Fibroblast of mammary gland (primary cell): ENCODE results near the gene RAPGEF2.

Experiments
- DNase-seq: peaks from one replicate; pipeline ENCODE4 v3.0.0-alpha.2; 2010; ENCODE audit warnings: low read depth
- H3K4me3 ChIP-seq: 2 replicates; pipeline ENCODE4 v1.5.1; 2011; ENCODE audit warnings: low read depth, mild to moderate bottlenecking, low read length, moderate library complexity; ENCODE audit not compliant: control insufficient read depth
- TF ChIP-seq, protein P1 (sequence below): conservative IDR thresholded peaks from 2 replicates; pipeline ENCODE4 v1.5.1; 2011; ENCODE audit warnings: low read depth, low read length, inconsistent platforms; ENCODE audit not compliant: control insufficient read depth, insufficient read depth

RAPGEF2 gene

DNA sequence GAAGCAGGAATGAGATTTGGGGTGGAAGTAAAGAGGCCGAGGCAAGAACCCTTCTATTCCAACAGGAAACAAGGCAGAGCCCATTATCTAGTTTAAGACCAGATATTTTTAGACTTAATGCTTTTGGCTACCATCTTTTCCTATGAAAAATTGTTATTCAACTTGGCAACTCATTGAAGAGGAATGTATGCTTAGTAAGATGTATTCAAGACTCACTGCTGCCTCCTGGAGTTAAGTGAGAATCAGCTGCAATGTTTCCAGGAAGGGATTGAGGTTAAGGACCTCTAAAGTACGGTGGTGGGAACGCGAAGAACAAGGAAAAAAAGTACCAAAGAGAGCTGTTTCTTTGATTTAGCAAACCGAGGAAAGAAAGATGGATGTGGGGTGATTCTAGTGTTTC lies 89.1 kb downstream of the RAPGEF2 start:
- TF ChIP-seq, protein P1, sequence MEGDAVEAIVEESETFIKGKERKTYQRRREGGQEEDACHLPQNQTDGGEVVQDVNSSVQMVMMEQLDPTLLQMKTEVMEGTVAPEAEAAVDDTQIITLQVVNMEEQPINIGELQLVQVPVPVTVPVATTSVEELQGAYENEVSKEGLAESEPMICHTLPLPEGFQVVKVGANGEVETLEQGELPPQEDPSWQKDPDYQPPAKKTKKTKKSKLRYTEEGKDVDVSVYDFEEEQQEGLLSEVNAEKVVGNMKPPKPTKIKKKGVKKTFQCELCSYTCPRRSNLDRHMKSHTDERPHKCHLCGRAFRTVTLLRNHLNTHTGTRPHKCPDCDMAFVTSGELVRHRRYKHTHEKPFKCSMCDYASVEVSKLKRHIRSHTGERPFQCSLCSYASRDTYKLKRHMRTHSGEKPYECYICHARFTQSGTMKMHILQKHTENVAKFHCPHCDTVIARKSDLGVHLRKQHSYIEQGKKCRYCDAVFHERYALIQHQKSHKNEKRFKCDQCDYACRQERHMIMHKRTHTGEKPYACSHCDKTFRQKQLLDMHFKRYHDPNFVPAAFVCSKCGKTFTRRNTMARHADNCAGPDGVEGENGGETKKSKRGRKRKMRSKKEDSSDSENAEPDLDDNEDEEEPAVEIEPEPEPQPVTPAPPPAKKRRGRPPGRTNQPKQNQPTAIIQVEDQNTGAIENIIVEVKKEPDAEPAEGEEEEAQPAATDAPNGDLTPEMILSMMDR, result peak; percentile 69
- no peak overlapping the region for H3K4me3 ChIP-seq
- peak; percentile 83 for DNase-seq

DNA sequence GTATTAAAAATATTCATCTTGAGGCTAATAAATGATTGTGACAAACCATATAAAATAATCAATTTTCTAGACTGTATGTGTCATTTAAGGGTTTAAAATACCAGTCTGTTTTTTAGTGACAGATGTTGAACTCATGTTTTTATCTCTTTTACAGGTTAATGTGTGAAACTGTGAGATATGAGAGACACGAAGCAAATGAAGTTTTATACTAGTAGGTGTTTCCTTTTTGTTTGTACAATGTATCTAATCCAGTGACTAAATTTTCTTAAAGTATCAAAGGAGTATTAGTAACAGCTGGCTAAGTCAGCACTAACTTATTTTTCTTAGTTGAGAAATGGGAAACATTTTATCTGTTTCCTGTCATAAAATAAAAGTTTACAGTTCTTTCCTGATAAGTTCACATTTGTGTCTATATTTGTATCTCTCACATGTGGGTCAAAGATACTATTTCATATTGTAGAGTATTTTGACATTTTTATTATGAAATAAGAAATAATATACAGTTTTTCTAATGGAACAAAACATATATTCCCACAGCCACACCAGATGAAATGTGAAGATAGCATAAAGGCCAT lies 90.3 kb downstream of the RAPGEF2 start:
- no peak for DNase-seq
- TF ChIP-seq, protein P1, result no peak

DNA sequence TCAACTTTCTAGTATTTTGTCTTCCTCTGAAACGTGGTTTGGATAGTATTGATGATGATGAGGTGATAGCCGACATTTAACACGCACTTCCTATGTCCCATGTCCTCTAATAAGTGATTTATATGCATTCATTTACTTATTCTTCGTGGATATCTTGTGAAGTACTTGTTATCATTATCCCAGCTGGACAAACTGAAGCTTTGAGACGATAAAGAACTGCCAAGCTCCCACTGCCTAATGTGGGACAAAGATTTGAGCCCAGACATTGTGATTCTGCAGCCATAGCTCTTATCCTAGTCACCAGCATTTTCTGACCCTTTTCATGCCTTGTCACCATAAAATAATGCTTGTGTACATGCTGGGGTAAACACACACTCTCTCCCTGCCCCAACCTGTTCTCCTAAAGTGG lies 92.5 kb downstream of the RAPGEF2 start:
- TF ChIP-seq, protein P1, result no peak
- H3K4me3 ChIP-seq, result no peak overlapping the region
- no peak for DNase-seq

More for the DNA sequence above, 90.3 kb downstream of the RAPGEF2 start:
- no peak overlapping the region for H3K4me3 ChIP-seq

DNA sequence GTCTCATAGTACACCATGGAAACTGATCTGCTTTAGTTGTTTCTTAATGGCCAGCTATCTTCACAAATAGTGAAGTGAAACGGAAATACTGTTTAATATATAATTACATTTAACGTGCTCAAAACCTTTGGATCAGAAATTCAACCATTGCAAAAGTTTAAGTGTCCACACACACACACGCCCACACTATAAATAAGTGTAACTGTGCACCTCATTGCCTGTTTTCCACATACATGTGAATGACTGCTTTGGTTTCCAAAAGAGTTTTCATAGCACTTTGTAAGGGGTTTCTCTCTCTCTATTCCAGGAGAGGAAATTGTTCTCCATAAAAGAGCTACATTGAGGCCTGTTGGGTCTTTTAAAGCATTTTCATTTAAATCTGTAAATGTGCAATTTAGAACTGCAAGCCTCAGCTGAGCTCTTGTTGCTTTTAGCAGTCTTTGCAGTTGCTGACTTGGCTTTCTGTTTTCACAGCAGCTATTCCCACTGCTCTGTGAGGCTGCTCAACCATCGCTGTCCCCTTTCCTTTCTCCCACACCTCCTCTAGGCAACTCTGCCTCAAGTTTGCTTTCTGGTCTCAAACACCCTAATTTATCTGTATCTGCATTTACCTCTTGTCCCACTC lies 94.5 kb downstream of the RAPGEF2 start:
- no peak for DNase-seq
- TF ChIP-seq, protein P1, result no peak
- no peak overlapping the region for H3K4me3 ChIP-seq

DNA sequence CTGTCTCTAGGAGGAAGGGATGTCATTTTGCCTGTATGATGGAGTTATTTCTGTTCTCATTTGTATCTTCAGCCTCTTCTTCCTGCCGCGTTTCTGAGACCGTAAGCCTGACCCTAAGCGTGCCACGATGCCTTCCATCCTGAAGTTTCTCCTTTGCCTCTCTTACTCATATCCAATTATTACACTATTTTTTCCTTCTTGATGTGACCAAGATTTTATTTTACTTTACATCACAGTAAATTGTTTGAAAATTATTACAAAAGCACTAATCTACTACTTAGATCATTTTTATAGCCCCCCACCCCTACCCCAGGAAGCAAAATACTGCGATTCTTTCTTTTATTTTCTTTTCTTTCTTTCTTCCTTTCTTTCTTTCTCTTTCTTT lies 95.0 kb downstream of the RAPGEF2 start:
- TF ChIP-seq, protein P1, result no peak
- DNase-seq, result no peak
- no peak overlapping the region for H3K4me3 ChIP-seq

DNA sequence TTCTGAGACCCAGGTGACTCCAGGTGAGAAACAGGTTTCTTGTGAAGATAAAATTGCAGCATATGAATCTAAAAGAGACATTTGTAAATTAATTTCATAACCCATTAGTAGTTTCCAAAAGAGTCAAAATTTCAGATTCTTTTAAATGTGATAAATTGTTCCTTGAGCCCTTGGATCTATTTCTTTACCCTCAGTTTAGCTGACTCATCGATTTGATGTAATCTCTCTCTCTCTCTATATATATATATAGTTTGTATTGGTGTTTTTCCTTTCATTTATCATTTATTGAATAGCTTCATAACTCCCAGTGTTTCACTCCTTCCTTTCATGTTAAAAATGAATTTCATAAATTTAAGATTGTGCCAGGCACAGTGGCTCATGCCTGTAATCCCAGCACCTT lies 96.9 kb downstream of the RAPGEF2 start:
- no peak overlapping the region for H3K4me3 ChIP-seq
- DNase-seq, result no peak
- TF ChIP-seq, protein P1, result no peak

DNA sequence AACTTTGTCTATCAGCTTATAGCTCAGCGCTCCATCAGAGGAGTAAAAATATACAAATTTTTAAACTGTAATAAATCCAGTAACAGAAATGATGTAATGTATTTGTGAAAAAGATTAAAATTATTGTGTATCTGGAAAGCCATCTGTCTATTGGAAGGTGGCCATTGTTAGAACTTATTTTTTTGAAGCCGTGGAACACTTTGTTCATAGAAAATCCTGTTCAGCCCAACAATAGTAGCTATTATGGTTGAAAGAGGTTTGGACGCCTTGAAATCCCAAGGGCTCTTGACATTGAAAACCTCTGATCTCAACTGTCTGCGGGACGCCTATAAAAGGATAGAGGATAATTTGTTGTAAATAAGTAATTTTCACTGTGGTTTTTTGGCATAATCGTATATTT lies 98.3 kb downstream of the RAPGEF2 start:
- H3K4me3 ChIP-seq, result no peak overlapping the region
- no peak for DNase-seq
- TF ChIP-seq, protein P1, result no peak
